Measurements from ENCODE around the gene KRT16.

- no peak for TF ChIP-seq POLR2A (IDR thresholded peaks at IDR 0.05)
- no peak for TF ChIP-seq CTCF (IDR thresholded peaks at IDR 0.05)
Observed at GRCh38 chr17:41656249-41657023, 43.9 kb upstream of the KRT16 start.
